ENCODE results near the gene CRACR2B. TPM values are rescaled to one million over a fixed set of nuclear protein-coding genes. Genes with fewer than 3 reads are reported as not detected.

CRACR2B gene
- total and polyA plus RNA-seq, 2 of the 13 experiments (the other 11 are each of a cell fraction or from before 2014, with no cell fraction given) = 14.9 to 21.0 TPM

DNA sequence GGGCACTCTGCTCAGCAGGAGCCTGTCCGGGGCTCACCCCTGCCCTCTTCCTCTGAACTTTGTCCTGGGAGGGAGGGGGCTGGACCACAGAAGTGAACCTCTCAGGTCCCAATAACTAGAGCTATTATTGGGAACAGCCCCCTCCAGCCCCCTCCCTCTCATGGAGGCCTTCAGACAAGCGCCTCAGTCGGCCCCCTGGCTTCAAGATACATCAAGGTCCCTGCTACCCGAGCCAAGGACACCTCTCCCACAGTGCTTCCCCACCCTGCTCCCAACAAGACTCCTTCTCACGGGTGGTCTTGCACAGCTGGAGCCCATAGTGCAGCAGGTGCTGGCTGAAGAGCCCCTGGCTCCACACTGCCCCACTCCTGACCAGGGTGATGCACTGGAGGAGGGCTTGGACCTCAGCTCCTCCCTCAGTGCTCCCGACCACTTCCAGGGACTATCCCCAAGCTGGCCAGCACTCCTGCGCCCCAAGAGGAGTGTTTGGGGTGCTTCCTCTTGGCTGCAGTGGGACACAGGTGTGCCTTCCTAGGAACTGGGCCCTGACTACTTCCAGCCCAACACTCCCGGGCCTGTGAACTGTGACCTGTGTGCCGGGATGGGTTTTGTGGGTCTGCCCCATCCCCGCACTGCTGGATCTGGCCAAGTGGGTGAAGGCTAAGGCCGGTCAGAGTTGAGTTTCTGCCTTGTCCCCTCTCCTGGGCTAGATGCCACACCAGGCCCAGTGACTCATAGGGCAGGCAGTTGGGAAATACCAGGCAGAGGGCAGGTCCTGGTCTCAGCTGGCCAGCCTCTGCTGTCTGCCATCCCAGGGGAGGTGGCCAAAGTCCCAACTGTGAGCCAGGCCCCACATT, 6.8 kb upstream of the CRACR2B start (continued):
- TF ChIP-seq, protein P1, sequence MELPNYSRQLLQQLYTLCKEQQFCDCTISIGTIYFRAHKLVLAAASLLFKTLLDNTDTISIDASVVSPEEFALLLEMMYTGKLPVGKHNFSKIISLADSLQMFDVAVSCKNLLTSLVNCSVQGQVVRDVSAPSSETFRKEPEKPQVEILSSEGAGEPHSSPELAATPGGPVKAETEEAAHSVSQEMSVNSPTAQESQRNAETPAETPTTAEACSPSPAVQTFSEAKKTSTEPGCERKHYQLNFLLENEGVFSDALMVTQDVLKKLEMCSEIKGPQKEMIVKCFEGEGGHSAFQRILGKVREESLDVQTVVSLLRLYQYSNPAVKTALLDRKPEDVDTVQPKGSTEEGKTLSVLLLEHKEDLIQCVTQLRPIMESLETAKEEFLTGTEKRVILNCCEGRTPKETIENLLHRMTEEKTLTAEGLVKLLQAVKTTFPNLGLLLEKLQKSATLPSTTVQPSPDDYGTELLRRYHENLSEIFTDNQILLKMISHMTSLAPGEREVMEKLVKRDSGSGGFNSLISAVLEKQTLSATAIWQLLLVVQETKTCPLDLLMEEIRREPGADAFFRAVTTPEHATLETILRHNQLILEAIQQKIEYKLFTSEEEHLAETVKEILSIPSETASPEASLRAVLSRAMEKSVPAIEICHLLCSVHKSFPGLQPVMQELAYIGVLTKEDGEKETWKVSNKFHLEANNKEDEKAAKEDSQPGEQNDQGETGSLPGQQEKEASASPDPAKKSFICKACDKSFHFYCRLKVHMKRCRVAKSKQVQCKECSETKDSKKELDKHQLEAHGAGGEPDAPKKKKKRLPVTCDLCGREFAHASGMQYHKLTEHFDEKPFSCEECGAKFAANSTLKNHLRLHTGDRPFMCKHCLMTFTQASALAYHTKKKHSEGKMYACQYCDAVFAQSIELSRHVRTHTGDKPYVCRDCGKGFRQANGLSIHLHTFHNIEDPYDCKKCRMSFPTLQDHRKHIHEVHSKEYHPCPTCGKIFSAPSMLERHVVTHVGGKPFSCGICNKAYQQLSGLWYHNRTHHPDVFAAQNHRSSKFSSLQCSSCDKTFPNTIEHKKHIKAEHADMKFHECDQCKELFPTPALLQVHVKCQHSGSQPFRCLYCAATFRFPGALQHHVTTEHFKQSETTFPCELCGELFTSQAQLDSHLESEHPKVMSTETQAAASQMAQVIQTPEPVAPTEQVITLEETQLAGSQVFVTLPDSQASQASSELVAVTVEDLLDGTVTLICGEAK (IDR thresholded peaks at IDR 0.05) = no peak
- TF ChIP-seq, protein P1 (CRISPR knock-in tag; IDR thresholded peaks at IDR 0.05) = no peak
- TF ChIP-seq AGO2 (optimal IDR thresholded peaks at IDR 0.05; ENCODE audit: low read depth, low read length) (peak; percentile 75), ZNF382 (CRISPR knock-in tag; IDR thresholded peaks at IDR 0.05; ENCODE audit: borderline replicate concordance) (no peak), RXRA (CRISPR knock-in tag; IDR thresholded peaks at IDR 0.05) (peak; percentile 77), CC2D1A (CRISPR knock-in tag; IDR thresholded peaks at IDR 0.05) (no peak), THYN1 (CRISPR knock-in tag; IDR thresholded peaks at IDR 0.05; ENCODE audit: borderline replicate concordance, low read depth) (no peak), NCOA2 (CRISPR knock-in tag; IDR thresholded peaks at IDR 0.05) (0 out of 2 replicates have a peak, but pooled peaks have one; percentile 12), SIN3B (IDR thresholded peaks at IDR 0.05; ENCODE audit: low read length) (no peak), PPARG (CRISPR knock-in tag; conservative IDR thresholded peaks at IDR 0.05) (no peak), BCL6 (CRISPR knock-in tag; IDR thresholded peaks at IDR 0.05) (no peak), HNRNPK (IDR thresholded peaks at IDR 0.05; ENCODE audit: low read depth, low read length, poor library complexity, severe bottlenecking) (no peak), ZFP37 (CRISPR knock-in tag; IDR thresholded peaks at IDR 0.05; ENCODE audit: borderline replicate concordance) (no peak), FOXO1 (CRISPR knock-in tag; IDR thresholded peaks at IDR 0.05) (no peak; the same call in 1 of the 2 replicates), GTF2F1 (IDR thresholded peaks at IDR 0.05; ENCODE audit: low read length) (no peak), ZNF230 (CRISPR knock-in tag; IDR thresholded peaks at IDR 0.05) (no peak)
- TF ChIP-seq, protein P2, sequence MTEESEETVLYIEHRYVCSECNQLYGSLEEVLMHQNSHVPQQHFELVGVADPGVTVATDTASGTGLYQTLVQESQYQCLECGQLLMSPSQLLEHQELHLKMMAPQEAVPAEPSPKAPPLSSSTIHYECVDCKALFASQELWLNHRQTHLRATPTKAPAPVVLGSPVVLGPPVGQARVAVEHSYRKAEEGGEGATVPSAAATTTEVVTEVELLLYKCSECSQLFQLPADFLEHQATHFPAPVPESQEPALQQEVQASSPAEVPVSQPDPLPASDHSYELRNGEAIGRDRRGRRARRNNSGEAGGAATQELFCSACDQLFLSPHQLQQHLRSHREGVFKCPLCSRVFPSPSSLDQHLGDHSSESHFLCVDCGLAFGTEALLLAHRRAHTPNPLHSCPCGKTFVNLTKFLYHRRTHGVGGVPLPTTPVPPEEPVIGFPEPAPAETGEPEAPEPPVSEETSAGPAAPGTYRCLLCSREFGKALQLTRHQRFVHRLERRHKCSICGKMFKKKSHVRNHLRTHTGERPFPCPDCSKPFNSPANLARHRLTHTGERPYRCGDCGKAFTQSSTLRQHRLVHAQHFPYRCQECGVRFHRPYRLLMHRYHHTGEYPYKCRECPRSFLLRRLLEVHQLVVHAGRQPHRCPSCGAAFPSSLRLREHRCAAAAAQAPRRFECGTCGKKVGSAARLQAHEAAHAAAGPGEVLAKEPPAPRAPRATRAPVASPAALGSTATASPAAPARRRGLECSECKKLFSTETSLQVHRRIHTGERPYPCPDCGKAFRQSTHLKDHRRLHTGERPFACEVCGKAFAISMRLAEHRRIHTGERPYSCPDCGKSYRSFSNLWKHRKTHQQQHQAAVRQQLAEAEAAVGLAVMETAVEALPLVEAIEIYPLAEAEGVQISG (CRISPR knock-in tag; IDR thresholded peaks at IDR 0.05) = no peak

Measured in HepG2 (cell line).